ENCODE measurements around the gene MUC5B.
"Not testable (repeated sequence)": the region's sequence is repeated elsewhere in the genome, so short reads cannot be mapped to it uniquely, and the experiment has no call there.

MUC5B gene

DNA sequence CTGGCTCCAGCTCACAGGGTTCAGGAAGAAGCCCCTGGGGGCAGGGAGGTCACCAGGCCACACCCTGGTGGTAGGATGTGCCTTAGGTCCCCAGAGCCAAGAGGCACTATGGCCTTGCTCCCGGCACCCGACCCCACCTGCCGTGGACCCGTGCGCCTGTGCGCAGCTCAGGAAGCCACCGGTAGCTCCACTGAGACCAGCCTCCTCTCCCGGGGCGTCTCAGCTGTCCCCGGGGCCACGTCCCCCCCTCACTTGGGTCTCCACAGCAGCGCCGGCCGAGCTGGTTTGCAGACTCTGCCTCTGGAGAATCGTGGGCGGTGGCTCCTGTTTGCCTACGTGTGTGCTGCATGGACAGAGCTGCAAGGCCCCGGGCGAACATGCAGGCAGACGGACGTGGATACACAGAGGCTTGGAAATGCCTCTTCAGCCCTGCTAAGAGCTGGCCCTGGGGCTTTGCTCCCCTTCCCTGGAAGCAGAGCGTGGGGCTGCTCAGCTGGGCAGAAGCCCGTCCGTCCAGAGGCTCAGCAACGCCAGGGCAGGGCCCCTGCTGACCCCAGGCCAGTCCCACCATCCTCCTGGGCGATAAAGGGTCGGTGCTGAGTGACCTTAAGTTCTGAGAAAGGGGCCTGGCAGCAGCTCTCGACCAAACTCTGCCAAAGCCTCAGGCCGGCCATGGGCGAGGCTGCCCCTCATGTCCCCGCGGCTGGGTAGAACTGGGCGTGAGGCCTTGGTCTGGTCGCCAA is 15.3 kb upstream of the MUC5B start:
- Mint-ChIP-seq H3K4me3 (no peak overlapping the region), H3K27ac (no peak overlapping the region), H3K4me1 (no peaks in the 10 kb centered on the region), H3K9me3 (peaks cover 35% of the 10 kb centered on the region), H3K36me3 (ENCODE audit: low read depth) (no peaks in the 10 kb centered on the region), H3K27me3 (ENCODE audit: low read depth, poor library complexity) (peaks cover 26% of the 10 kb centered on the region)
- DNase-seq: no peak
- TF ChIP-seq, protein P1, sequence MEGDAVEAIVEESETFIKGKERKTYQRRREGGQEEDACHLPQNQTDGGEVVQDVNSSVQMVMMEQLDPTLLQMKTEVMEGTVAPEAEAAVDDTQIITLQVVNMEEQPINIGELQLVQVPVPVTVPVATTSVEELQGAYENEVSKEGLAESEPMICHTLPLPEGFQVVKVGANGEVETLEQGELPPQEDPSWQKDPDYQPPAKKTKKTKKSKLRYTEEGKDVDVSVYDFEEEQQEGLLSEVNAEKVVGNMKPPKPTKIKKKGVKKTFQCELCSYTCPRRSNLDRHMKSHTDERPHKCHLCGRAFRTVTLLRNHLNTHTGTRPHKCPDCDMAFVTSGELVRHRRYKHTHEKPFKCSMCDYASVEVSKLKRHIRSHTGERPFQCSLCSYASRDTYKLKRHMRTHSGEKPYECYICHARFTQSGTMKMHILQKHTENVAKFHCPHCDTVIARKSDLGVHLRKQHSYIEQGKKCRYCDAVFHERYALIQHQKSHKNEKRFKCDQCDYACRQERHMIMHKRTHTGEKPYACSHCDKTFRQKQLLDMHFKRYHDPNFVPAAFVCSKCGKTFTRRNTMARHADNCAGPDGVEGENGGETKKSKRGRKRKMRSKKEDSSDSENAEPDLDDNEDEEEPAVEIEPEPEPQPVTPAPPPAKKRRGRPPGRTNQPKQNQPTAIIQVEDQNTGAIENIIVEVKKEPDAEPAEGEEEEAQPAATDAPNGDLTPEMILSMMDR (IDR thresholded peaks at IDR 0.05): no peak

DNA sequence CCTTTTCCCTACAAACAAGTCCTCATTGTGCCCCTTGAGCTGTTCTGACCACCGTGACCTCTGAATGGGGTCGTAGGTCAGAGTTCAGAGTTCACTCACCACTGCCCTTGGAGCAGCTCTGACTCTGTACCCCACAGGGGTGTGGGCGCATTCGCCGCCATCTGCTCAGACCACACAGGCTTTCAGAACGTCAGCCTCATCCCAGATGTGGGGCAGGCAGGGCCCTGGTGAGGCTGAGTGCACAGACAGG is 14.8 kb upstream of the MUC5B start:
- Mint-ChIP-seq H3K27ac (no peak overlapping the region), H3K27me3 (ENCODE audit: low read depth, poor library complexity) (peaks cover 28% of the 10 kb centered on the region), H3K36me3 (ENCODE audit: low read depth) (no peaks in the 10 kb centered on the region), H3K9me3 (peaks cover 38% of the 10 kb centered on the region), H3K4me3 (no peak overlapping the region), H3K4me1 (no peaks in the 10 kb centered on the region)
- DNase-seq: no peak
- TF ChIP-seq, protein P1 (IDR thresholded peaks at IDR 0.05): no peak

DNA sequence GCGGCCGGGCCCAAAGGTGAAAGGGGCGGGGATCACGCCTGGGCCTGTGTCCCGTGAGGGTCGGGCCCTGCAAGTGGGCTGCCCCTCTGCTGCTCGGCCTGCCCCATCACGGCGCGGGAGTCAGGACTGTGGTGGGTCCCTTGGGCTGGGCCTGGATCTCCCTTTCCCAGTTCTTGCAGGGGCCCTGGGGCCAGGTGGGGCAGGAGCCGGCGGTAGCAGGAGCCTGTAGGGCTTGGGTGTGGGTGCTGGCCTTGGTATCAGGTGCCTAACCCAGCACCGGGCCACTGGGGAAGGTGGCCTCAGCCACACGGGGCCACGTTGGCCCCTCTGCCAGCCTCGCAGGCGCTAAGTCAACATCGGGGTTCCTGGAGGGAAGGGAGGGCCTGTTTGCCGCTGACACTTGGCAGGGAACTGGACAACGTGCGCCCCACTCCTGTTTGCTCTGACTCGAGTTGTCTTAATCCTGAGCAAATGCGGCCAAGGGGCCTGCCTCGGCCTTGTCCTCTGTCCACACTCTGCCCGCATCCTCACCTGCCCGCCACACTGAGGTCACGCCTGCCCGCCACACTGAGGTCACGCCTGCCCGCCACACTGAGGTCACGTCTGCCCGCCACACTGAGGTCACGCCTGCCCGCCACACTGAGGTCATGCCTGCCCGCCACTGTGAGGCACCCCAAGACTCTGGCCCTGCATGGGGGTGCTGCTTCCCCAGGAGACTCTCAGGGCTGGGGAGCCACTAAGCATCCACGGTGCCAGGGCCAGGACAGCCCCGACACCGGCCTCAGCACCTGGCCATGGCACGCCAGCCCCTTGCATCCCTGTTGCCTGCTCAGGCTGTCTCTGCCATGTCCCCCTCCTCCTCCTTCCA is 14.2 kb upstream of the MUC5B start:
- Mint-ChIP-seq H3K4me3 (no peak overlapping the region), H3K27me3 (ENCODE audit: low read depth, poor library complexity) (peaks cover 33% of the 10 kb centered on the region), H3K9me3 (peaks cover 44% of the 10 kb centered on the region), H3K36me3 (ENCODE audit: low read depth) (no peaks in the 10 kb centered on the region), H3K27ac (no peak overlapping the region), H3K4me1 (no peaks in the 10 kb centered on the region)
- no peak for DNase-seq
- TF ChIP-seq, protein P1 (IDR thresholded peaks at IDR 0.05): no peak

DNA sequence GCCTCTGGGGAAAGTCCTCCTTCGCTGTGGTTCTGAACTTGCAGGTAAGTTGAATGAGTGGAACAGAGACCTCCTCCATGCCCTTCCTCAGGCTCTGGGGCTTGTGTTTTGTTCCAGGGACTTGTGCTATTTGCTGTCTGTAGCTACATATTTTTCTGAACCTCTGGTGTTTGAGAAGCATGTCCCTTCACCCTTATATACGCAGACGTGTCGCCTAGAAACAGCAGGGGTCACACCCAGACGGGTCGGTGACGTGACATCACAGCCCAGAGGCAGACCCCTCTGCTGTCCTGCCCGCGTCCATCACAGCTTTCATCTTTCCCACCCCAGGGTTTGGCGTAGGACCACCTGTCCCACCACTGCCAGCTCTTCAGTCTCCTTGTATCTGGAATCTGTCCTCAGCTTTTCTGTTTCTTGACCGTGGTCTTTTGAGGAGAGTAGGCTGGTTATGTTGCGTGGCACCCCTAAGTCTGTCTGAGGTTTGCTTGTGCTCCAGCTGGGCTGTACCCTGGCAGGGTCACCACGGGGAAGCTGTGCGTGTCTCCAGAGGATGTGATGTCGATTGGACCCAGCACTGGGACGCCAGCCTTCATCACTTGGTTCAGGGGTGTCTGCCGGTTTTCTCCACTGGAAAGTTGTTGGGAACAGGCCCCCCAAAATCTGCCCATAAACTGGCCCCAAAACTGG is 13.4 kb upstream of the MUC5B start:
- no peak for DNase-seq

DNA sequence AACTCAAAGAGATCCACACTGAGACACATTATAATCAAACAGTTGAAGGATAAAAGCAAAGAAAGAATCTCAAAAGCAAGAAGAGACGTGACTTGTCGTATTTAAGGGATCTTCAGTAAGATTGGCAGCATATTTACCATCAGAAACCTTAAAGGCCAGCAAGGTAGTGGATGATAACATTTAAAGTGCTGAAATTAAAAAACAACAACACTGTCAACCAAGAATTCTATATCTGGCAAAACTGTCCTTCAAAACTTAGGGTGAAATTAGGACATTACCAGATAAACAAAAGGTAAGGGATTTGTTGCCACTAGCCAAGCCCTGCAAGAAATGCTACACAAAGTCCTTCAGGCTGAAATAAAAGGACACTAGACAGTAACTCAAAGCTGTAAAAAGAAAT is 11.0 kb upstream of the MUC5B start:
- peaks cover 60% of the 10 kb centered on the region for H3K9me3 Mint-ChIP-seq
- H3K36me3 Mint-ChIP-seq (ENCODE audit: low read depth): no peaks in the 10 kb centered on the region
- TF ChIP-seq, protein P1 (IDR thresholded peaks at IDR 0.05): no peak
- no peak overlapping the region for H3K27ac Mint-ChIP-seq
- H3K27me3 Mint-ChIP-seq (ENCODE audit: low read depth, poor library complexity): peaks cover 48% of the 10 kb centered on the region
- no peak overlapping the region for H3K4me3 Mint-ChIP-seq
- H3K4me1 Mint-ChIP-seq: no peaks in the 10 kb centered on the region
- no peak for DNase-seq

More for the DNA sequence above, 13.4 kb upstream of the MUC5B start:
- H3K4me1 Mint-ChIP-seq: no peaks in the 10 kb centered on the region
- H3K36me3 Mint-ChIP-seq (ENCODE audit: low read depth): no peaks in the 10 kb centered on the region
- TF ChIP-seq, protein P1 (IDR thresholded peaks at IDR 0.05): no peak
- H3K27me3 Mint-ChIP-seq (ENCODE audit: low read depth, poor library complexity): peaks cover 40% of the 10 kb centered on the region
- H3K4me3 Mint-ChIP-seq: no peak overlapping the region
- H3K27ac Mint-ChIP-seq: no peak overlapping the region
- peaks cover 52% of the 10 kb centered on the region for H3K9me3 Mint-ChIP-seq

DNA sequence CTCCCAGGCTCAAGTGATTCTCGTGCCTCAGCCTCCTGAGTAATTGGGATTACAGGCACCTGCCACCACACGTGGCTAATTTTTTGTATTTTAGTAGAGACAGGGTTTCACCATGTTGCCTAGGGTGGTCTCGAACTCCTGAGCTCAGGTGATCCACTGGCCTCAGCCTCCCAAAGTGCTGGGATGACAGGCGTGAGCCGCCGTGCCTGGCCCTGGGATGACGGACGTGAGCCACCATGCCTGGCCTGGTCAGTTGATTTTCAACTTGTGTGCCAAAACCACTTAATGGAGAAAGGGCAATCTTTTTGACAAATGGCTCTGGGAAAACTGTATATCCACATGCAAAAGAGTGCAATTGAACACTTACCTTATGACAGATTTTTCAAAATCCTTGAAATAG is 7.0 kb upstream of the MUC5B start:
- Mint-ChIP-seq H3K27me3 (ENCODE audit: low read depth, poor library complexity) (peaks cover 43% of the 10 kb centered on the region), H3K9me3 (peaks cover 44% of the 10 kb centered on the region)
- not testable (repeated sequence) for H3K4me3 Mint-ChIP-seq; H3K4me1 Mint-ChIP-seq; H3K36me3 Mint-ChIP-seq (ENCODE audit: low read depth); H3K27ac Mint-ChIP-seq; DNase-seq
